22Rv1 (cell line): ENCODE data around the gene CNPY4.

ENCODE experiments used
- ZFX ChIP-seq: fragments of 450-650 bp; IDR thresholded peaks from 2 replicates; pipeline ENCODE4 v1.6.1; 2017; ENCODE audit warnings: antibody characterized with exemption, borderline replicate concordance
- TF ChIP-seq, protein P1 (sequence below): fragments of 450-650 bp; IDR thresholded peaks from 2 replicates; pipeline ENCODE4 v1.5.1; 2017; ENCODE audit warnings: mild to moderate bottlenecking

DNA sequence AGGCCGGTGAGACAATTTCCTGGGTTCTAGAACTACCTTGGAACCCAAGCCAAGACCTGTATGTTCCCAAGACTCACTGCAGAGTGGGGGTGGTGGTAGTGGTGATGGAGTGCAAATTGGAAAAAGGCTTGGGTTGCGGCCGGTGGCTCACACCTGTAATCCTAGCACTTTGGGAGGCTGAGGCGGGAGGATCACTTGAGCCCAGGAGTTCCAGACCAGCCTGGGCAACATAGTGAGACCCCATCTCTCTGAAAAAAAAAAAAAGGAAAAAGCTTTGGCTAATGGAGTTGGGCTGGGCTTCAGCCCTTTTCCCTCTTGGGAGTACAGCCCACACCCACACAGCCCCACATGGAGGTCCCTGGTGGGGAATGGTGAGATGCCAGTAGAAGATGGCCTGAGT is 13.9 kb upstream of the CNPY4 start:
- TF ChIP-seq, protein P1, sequence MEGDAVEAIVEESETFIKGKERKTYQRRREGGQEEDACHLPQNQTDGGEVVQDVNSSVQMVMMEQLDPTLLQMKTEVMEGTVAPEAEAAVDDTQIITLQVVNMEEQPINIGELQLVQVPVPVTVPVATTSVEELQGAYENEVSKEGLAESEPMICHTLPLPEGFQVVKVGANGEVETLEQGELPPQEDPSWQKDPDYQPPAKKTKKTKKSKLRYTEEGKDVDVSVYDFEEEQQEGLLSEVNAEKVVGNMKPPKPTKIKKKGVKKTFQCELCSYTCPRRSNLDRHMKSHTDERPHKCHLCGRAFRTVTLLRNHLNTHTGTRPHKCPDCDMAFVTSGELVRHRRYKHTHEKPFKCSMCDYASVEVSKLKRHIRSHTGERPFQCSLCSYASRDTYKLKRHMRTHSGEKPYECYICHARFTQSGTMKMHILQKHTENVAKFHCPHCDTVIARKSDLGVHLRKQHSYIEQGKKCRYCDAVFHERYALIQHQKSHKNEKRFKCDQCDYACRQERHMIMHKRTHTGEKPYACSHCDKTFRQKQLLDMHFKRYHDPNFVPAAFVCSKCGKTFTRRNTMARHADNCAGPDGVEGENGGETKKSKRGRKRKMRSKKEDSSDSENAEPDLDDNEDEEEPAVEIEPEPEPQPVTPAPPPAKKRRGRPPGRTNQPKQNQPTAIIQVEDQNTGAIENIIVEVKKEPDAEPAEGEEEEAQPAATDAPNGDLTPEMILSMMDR = no peak
- no peak for TF ChIP-seq ZFX
